A673 (cell line): ENCODE results near the gene DDX55.
"Not testable (repeated sequence)": the region's sequence is repeated elsewhere in the genome, so short reads cannot be mapped to it uniquely, and the experiment has no call there.

Experiments used
- CTCF ChIP-seq: fragments of 300-800, 200-600 bp; sonication (generic); conservative IDR thresholded peaks from 2 replicates; pipeline ENCODE4 v1.5.1; 2017; ENCODE audit warnings: low read depth, mild to moderate bottlenecking, antibody characterized with exemption, low read length, moderate library complexity, mixed read lengths
- EZH2 ChIP-seq: fragments of 200-600 bp; sonication (generic); IDR thresholded peaks from 2 replicates; pipeline ENCODE4 v1.6.1; 2017; ENCODE audit warnings: borderline replicate concordance, low read depth, mild to moderate bottlenecking, mixed read lengths, antibody characterized with exemption, low read length; ENCODE audit not compliant: poor library complexity, severe bottlenecking

GRCh38 chr12:123554136-123554535 lies 47.8 kb upstream of the DDX55 start:
- not testable (repeated sequence) for TF ChIP-seq CTCF, EZH2
